ENCODE results near the gene PANK4.

Gene PANK4

DNA sequence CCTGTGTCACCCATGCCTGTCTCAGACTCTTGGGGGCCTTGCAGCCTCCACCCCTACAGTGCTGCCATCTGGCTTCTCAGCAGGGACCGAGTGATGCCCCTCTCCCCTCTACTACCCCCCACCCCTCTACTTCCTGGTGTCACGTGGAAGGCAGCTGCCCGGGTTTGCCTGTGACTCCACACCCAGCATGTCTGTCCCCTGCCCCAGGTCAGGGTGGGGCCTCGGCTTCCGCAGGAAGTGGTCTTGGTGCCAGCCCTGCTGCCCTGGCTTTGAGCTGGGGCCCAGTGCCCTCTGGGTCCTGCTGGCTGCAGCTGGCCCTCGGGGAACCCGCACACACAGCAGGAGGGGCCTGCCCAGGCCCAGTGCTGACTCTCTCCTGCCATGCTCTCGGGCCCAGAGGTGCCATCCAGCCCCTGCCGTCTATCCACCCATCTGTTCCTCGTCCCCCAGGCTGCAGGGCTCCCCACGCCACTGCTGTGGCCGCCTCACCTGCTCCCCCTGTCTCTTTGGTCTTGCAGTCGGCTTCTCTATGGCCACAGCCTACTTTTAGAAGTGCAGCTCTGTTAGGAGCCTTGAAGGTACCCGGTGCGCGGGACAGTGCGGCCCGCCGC is 26.3 kb downstream of the PANK4 start:
- ATAC-seq: no peak
- TF ChIP-seq GLIS3 (CRISPR knock-in tag; IDR thresholded peaks at IDR 0.05) (no peak), RARB (CRISPR knock-in tag; IDR thresholded peaks at IDR 0.05) (no peak), ZNF8 (CRISPR knock-in tag; IDR thresholded peaks at IDR 0.05) (no peak), ARNTL (CRISPR knock-in tag; IDR thresholded peaks at IDR 0.05; ENCODE audit: borderline replicate concordance, low read depth) (no peak), CSDC2 (CRISPR knock-in tag; IDR thresholded peaks at IDR 0.05) (no peak), TCF4 (CRISPR knock-in tag; IDR thresholded peaks at IDR 0.05; ENCODE audit: borderline replicate concordance) (no peak), ESRRG (CRISPR knock-in tag; IDR thresholded peaks at IDR 0.05) (no peak), PPARA (CRISPR knock-in tag; IDR thresholded peaks at IDR 0.05; ENCODE audit: borderline replicate concordance) (no peak), ZNF70 (CRISPR knock-in tag; IDR thresholded peaks at IDR 0.05) (no peak), BACH2 (CRISPR knock-in tag; IDR thresholded peaks at IDR 0.05; ENCODE audit: borderline replicate concordance) (no peak), OSR1 (CRISPR knock-in tag; IDR thresholded peaks at IDR 0.05) (no peak), TOX (CRISPR knock-in tag; IDR thresholded peaks at IDR 0.05; ENCODE audit: borderline replicate concordance) (no peak)
- TF ChIP-seq, protein P1, sequence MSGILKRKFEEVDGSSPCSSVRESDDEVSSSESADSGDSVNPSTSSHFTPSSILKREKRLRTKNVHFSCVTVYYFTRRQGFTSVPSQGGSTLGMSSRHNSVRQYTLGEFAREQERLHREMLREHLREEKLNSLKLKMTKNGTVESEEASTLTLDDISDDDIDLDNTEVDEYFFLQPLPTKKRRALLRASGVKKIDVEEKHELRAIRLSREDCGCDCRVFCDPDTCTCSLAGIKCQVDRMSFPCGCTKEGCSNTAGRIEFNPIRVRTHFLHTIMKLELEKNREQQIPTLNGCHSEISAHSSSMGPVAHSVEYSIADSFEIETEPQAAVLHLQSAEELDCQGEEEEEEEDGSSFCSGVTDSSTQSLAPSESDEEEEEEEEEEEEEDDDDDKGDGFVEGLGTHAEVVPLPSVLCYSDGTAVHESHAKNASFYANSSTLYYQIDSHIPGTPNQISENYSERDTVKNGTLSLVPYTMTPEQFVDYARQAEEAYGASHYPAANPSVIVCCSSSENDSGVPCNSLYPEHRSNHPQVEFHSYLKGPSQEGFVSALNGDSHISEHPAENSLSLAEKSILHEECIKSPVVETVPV (CRISPR knock-in tag; IDR thresholded peaks at IDR 0.05): no peak
- TF ChIP-seq, protein P2, sequence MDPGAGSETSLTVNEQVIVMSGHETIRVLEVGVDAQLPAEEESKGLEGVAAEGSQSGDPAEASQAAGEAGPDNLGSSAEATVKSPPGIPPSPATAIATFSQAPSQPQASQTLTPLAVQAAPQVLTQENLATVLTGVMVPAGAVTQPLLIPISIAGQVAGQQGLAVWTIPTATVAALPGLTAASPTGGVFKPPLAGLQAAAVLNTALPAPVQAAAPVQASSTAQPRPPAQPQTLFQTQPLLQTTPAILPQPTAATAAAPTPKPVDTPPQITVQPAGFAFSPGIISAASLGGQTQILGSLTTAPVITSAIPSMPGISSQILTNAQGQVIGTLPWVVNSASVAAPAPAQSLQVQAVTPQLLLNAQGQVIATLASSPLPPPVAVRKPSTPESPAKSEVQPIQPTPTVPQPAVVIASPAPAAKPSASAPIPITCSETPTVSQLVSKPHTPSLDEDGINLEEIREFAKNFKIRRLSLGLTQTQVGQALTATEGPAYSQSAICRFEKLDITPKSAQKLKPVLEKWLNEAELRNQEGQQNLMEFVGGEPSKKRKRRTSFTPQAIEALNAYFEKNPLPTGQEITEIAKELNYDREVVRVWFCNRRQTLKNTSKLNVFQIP (CRISPR knock-in tag; IDR thresholded peaks at IDR 0.05; ENCODE audit: borderline replicate concordance, low read depth): no peak
- TF ChIP-seq, protein P3, sequence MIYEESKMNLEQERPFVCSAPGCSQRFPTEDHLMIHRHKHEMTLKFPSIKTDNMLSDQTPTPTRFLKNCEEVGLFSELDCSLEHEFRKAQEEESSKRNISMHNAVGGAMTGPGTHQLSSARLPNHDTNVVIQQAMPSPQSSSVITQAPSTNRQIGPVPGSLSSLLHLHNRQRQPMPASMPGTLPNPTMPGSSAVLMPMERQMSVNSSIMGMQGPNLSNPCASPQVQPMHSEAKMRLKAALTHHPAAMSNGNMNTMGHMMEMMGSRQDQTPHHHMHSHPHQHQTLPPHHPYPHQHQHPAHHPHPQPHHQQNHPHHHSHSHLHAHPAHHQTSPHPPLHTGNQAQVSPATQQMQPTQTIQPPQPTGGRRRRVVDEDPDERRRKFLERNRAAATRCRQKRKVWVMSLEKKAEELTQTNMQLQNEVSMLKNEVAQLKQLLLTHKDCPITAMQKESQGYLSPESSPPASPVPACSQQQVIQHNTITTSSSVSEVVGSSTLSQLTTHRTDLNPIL (CRISPR knock-in tag; IDR thresholded peaks at IDR 0.05; ENCODE audit: low read depth): no peak

DNA sequence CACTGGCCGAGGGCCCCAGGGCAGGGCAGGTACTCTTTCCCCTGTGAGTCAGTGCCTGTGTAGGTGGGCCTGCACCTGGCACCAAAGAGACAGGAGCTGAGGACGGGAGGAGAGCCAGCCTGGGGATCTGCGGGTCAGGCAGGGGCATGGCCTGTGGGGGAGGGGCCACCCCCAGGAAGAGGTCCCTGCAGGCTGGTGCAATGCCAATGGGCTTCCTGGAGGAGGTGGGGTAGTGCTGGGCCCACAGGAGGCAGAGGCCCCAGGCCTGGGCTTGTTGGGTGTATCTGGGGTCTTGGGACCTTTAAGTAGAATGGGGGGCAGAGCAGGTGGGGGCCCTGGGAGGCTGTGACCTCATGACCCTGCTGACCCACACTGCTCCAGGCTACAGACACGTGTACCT is 27.1 kb downstream of the PANK4 start:
- TF ChIP-seq, protein P4, sequence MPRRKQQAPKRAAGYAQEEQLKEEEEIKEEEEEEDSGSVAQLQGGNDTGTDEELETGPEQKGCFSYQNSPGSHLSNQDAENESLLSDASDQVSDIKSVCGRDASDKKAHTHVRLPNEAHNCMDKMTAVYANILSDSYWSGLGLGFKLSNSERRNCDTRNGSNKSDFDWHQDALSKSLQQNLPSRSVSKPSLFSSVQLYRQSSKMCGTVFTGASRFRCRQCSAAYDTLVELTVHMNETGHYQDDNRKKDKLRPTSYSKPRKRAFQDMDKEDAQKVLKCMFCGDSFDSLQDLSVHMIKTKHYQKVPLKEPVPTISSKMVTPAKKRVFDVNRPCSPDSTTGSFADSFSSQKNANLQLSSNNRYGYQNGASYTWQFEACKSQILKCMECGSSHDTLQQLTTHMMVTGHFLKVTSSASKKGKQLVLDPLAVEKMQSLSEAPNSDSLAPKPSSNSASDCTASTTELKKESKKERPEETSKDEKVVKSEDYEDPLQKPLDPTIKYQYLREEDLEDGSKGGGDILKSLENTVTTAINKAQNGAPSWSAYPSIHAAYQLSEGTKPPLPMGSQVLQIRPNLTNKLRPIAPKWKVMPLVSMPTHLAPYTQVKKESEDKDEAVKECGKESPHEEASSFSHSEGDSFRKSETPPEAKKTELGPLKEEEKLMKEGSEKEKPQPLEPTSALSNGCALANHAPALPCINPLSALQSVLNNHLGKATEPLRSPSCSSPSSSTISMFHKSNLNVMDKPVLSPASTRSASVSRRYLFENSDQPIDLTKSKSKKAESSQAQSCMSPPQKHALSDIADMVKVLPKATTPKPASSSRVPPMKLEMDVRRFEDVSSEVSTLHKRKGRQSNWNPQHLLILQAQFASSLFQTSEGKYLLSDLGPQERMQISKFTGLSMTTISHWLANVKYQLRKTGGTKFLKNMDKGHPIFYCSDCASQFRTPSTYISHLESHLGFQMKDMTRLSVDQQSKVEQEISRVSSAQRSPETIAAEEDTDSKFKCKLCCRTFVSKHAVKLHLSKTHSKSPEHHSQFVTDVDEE (CRISPR knock-in tag; IDR thresholded peaks at IDR 0.05): no peak
- TF ChIP-seq TCF4 (CRISPR knock-in tag; IDR thresholded peaks at IDR 0.05; ENCODE audit: borderline replicate concordance) (no peak), ZFP3 (CRISPR knock-in tag; IDR thresholded peaks at IDR 0.05) (no peak), ISL1 (CRISPR knock-in tag; IDR thresholded peaks at IDR 0.05) (no peak), TOX (CRISPR knock-in tag; IDR thresholded peaks at IDR 0.05; ENCODE audit: borderline replicate concordance) (no peak)
- ATAC-seq: no peak

DNA sequence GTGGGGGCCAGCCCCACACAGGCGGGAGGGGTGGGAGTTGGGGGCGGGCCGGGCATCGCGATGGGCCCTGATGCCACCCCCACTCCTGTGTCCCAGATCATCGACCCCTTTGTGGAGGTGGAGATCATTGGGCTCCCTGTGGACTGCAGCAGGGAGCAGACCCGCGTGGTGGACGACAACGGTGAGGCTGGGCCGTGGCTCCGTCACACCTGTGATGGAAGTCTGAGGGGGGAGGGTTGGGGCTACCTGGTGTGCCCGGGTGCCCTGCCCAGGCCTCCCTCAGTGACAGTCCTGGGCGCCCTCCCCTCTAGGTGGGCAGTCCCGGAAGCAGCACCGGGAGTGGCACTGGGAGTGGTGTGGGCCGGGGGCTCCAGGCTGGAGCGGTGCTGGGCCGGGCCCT is 27.7 kb downstream of the PANK4 start:
- TF ChIP-seq, protein P4 (CRISPR knock-in tag; IDR thresholded peaks at IDR 0.05): no peak
- TF ChIP-seq TOX (CRISPR knock-in tag; IDR thresholded peaks at IDR 0.05; ENCODE audit: borderline replicate concordance) (no peak), CSDC2 (CRISPR knock-in tag; IDR thresholded peaks at IDR 0.05) (no peak), ZNF8 (CRISPR knock-in tag; IDR thresholded peaks at IDR 0.05) (no peak), BACH2 (CRISPR knock-in tag; IDR thresholded peaks at IDR 0.05; ENCODE audit: borderline replicate concordance) (no peak), ESRRG (CRISPR knock-in tag; IDR thresholded peaks at IDR 0.05) (no peak), ISL1 (CRISPR knock-in tag; IDR thresholded peaks at IDR 0.05) (no peak), OSR1 (CRISPR knock-in tag; IDR thresholded peaks at IDR 0.05) (no peak), PPARA (CRISPR knock-in tag; IDR thresholded peaks at IDR 0.05; ENCODE audit: borderline replicate concordance) (no peak), ZC3H10 (CRISPR knock-in tag; IDR thresholded peaks at IDR 0.05) (no peak)
- TF ChIP-seq, protein P2 (CRISPR knock-in tag; IDR thresholded peaks at IDR 0.05; ENCODE audit: borderline replicate concordance, low read depth): no peak
- TF ChIP-seq, protein P1 (CRISPR knock-in tag; IDR thresholded peaks at IDR 0.05): no peak
- TF ChIP-seq, protein P5, sequence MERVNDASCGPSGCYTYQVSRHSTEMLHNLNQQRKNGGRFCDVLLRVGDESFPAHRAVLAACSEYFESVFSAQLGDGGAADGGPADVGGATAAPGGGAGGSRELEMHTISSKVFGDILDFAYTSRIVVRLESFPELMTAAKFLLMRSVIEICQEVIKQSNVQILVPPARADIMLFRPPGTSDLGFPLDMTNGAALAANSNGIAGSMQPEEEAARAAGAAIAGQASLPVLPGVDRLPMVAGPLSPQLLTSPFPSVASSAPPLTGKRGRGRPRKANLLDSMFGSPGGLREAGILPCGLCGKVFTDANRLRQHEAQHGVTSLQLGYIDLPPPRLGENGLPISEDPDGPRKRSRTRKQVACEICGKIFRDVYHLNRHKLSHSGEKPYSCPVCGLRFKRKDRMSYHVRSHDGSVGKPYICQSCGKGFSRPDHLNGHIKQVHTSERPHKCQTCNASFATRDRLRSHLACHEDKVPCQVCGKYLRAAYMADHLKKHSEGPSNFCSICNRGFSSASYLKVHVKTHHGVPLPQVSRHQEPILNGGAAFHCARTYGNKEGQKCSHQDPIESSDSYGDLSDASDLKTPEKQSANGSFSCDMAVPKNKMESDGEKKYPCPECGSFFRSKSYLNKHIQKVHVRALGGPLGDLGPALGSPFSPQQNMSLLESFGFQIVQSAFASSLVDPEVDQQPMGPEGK (CRISPR knock-in tag; IDR thresholded peaks at IDR 0.05; ENCODE audit: borderline replicate concordance): no peak
- ATAC-seq: no peak

All from SK-N-SH treated with all-trans-retinoic acid at 6 μM for 48 hours (cell line).